Peyer's patch (tissue), 4 donors: ENCODE results near the gene IMMP2L.

Source experiments
- POLR2A ChIP-seq, 2 donors: fragments of 450-650 bp; IDR thresholded peaks; one replicate each; pipeline ENCODE4 v1.5.1; 2017; ENCODE audit warnings: antibody characterized with exemption in 2 of 2, mild to moderate bottlenecking in 2 of 2, moderate library complexity in 2 of 2
- TF ChIP-seq, protein P1 (sequence below), 6 experiments: fragments of 450-650 bp in 4 of 6; fragments of 200-600 bp in 2 of 6; sonication (generic) in 1 of 6; IDR thresholded peaks; one replicate each; pipeline ENCODE4 v1.5.1; 2017 to 2019; ENCODE audit warnings: antibody characterized with exemption in 6 of 6, mild to moderate bottlenecking in 3 of 6, moderate library complexity in 1 of 6

- TF ChIP-seq, protein P1, sequence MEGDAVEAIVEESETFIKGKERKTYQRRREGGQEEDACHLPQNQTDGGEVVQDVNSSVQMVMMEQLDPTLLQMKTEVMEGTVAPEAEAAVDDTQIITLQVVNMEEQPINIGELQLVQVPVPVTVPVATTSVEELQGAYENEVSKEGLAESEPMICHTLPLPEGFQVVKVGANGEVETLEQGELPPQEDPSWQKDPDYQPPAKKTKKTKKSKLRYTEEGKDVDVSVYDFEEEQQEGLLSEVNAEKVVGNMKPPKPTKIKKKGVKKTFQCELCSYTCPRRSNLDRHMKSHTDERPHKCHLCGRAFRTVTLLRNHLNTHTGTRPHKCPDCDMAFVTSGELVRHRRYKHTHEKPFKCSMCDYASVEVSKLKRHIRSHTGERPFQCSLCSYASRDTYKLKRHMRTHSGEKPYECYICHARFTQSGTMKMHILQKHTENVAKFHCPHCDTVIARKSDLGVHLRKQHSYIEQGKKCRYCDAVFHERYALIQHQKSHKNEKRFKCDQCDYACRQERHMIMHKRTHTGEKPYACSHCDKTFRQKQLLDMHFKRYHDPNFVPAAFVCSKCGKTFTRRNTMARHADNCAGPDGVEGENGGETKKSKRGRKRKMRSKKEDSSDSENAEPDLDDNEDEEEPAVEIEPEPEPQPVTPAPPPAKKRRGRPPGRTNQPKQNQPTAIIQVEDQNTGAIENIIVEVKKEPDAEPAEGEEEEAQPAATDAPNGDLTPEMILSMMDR (IDR thresholded peaks at IDR 0.05): no peak
- no peak for TF ChIP-seq POLR2A (IDR thresholded peaks at IDR 0.05)
Observed at GRCh38 chr7:111050875-111051416, 511.3 kb downstream of the IMMP2L start.
